Endothelial cell of umbilical vein (primary cell): ENCODE data around the gene ZKSCAN1. TPM values are rescaled to one million over a fixed set of nuclear protein-coding genes. Genes with fewer than 3 reads are reported as not detected.

Experiments used
- BruUV-seq: library from RNA; stranded (reverse); fragments of 400-500 nt; replicated peaks from 2 replicates; lab custom pipeline; 2021; lab: Mats Ljungman, UMichigan
- CTCF ChIA-PET: fragments of 300-600, 350-600 bp; sonication (Branson Sonifier 250); formaldehyde crosslinking; loops from one replicate; lab custom pipeline; 2021; ENCODE audit warnings: antibody characterized with exemption, inconsistent platforms; lab: Charles Lee
- POLR2A ChIA-PET: fragments of 300-600, 350-600 bp; sonication (Branson Sonifier 250); formaldehyde crosslinking; loops from one replicate; lab custom pipeline; 2021; ENCODE audit warnings: antibody characterized with exemption, inconsistent platforms; lab: Charles Lee
- DNase-seq: peaks from one replicate; pipeline ENCODE4 v3.0.0-alpha.2; 2011; ENCODE audit warnings: low read depth, low spot score
- FAIRE-seq: peaks from 2 replicates; lab custom pipeline; 2011; peaks lifted over from hg19 to GRCh38; lab: Jason Lieb, UNC
- H2AFZ ChIP-seq: 2 replicates; pipeline ENCODE4 v1.6.0; 2012; ENCODE audit warnings: low read depth, low read length, control low read depth, inconsistent platforms
- H3K27ac ChIP-seq: 2 replicates; pipeline ENCODE4 v1.5.1; 2011; ENCODE audit warnings: low read depth, mild to moderate bottlenecking, control low read depth, low read length, moderate library complexity; ENCODE audit not compliant: insufficient read depth
- H3K27me3 ChIP-seq, 2 experiments: 2 replicates each; pipeline versions ENCODE4 v1.6.0 to v1.6.1; 2011; ENCODE audit warnings: low read length in 2 of 2, mixed read lengths in 1 of 2; ENCODE audit not compliant: control insufficient read depth in 2 of 2, insufficient read depth in 2 of 2
- H3K36me3 ChIP-seq, 2 experiments: 2 replicates in 1 of 2; 3 replicates in 1 of 2; pipeline ENCODE4 v1.5.1; 2011; ENCODE audit warnings: low read length in 2 of 2, mild to moderate bottlenecking in 1 of 2, moderate library complexity in 1 of 2; ENCODE audit not compliant: control insufficient read depth in 2 of 2, insufficient read depth in 2 of 2; ENCODE audit errors: extremely low read depth in 1 of 2
- H3K4me1 ChIP-seq: 3 replicates; pipeline ENCODE4 v1.5.1; 2011; ENCODE audit warnings: mild to moderate bottlenecking, low read length; ENCODE audit not compliant: control insufficient read depth, insufficient read depth; ENCODE audit errors: extremely low read depth
- H3K4me2 ChIP-seq: 2 replicates; pipeline ENCODE4 v1.6.1; 2011; ENCODE audit warnings: low read length, control low read depth, mixed read lengths; ENCODE audit not compliant: insufficient read depth
- H3K4me3 ChIP-seq, 3 experiments: fragments of 200-600 bp in 1 of 3; sonication (generic), shearing (Covaris generic) in 1 of 3; replicated peaks in 1 of 3; 2 replicates each; pipeline ENCODE4 v1.5.1; 2011 to 2016; ENCODE audit warnings: control low read depth in 3 of 3, low read length in 3 of 3, mild to moderate bottlenecking in 2 of 3, inconsistent platforms in 1 of 3, low read depth in 1 of 3, moderate library complexity in 1 of 3; ENCODE audit not compliant: insufficient read depth in 1 of 3
- H3K79me2 ChIP-seq: 2 replicates; pipeline ENCODE4 v1.6.0; 2012; ENCODE audit warnings: low read length, inconsistent platforms; ENCODE audit not compliant: control insufficient read depth, insufficient read depth
- H3K9ac ChIP-seq: replicated peaks from 2 replicates; pipeline ENCODE3; 2011; ENCODE audit warnings: low read length, control low read depth; ENCODE audit not compliant: insufficient read depth; ENCODE audit errors: extremely low read depth
- H3K9me1 ChIP-seq: replicated peaks from 3 replicates; pipeline ENCODE4 v1.6.0; 2011; ENCODE audit warnings: mild to moderate bottlenecking, low read length; ENCODE audit not compliant: control insufficient read depth, insufficient read depth; ENCODE audit errors: extremely low read depth
- H3K9me3 ChIP-seq: replicated peaks from 2 replicates; pipeline ENCODE4 v1.5.1; 2012; ENCODE audit warnings: low read length, inconsistent platforms; ENCODE audit not compliant: control insufficient read depth, insufficient read depth
- H4K20me1 ChIP-seq: replicated peaks from 2 replicates; pipeline ENCODE3; 2011; ENCODE audit warnings: mild to moderate bottlenecking, low read length; ENCODE audit not compliant: control insufficient read depth, insufficient read depth; ENCODE audit errors: extremely low read depth
- CTCF ChIP-seq, 2 donors: IDR thresholded peaks; 1 replicate in 1 of 2; 2 replicates in 1 of 2; pipeline ENCODE4 v1.5.1; 2011; ENCODE audit warnings: low read length in 2 of 2, mild to moderate bottlenecking in 2 of 2, moderate library complexity in 2 of 2, control low read depth in 1 of 2, inconsistent platforms in 1 of 2, low read depth in 1 of 2; ENCODE audit not compliant: insufficient read depth in 1 of 2; ENCODE audit errors: extremely low read depth in 1 of 2
- EZH2 ChIP-seq: IDR thresholded peaks from 2 replicates; pipeline ENCODE4 v1.6.1; 2012; ENCODE audit warnings: borderline replicate concordance, low read depth, mild to moderate bottlenecking, moderate library complexity, low read length, inconsistent platforms; ENCODE audit not compliant: severe bottlenecking
- FOS ChIP-seq: IDR thresholded peaks from 2 replicates; pipeline ENCODE4 v1.6.1; 2011; ENCODE audit warnings: mild to moderate bottlenecking, low read length, moderate library complexity, borderline replicate concordance; ENCODE audit not compliant: insufficient read depth
- GATA2 ChIP-seq: IDR thresholded peaks from 2 replicates; pipeline ENCODE4 v1.7.0; 2011; ENCODE audit warnings: low read depth, mild to moderate bottlenecking, moderate library complexity, mixed read lengths, low read length; ENCODE audit not compliant: insufficient read length, insufficient read depth
- JUN ChIP-seq: IDR thresholded peaks from 2 replicates; pipeline ENCODE4 v1.6.1; 2011; ENCODE audit warnings: borderline replicate concordance, low read depth; ENCODE audit not compliant: insufficient read length, insufficient read depth
- MYC ChIP-seq: IDR thresholded peaks from one replicate; pipeline ENCODE4 v1.6.1; 2011; ENCODE audit warnings: mild to moderate bottlenecking, low read depth, low read length
- POLR2A ChIP-seq: IDR thresholded peaks from 2 replicates; pipeline ENCODE4 v1.6.1; 2012; ENCODE audit warnings: low read depth, mild to moderate bottlenecking, control low read depth, low read length
- POLR2AphosphoS5 ChIP-seq: IDR thresholded peaks from 2 replicates; pipeline ENCODE4 v1.6.1; 2012; ENCODE audit warnings: low read depth, mild to moderate bottlenecking, control low read depth, low read length, moderate library complexity; ENCODE audit not compliant: insufficient read depth
- dilution Hi-C: fragments of 300-500 bp; cut with MboI; formaldehyde crosslinking; loops from one replicate; pipeline ENCODE4 v1.15.0; 2019; ENCODE audit warnings: low sequenced_read_pairs; ENCODE audit not compliant: extremely low pct_ligation_motif_present
- intact Hi-C: fragments of 100-400 bp; cut with micrococcal nuclease; formaldehyde crosslinking; loops from one replicate; pipeline ENCODE4 v1.10.0; 2022
- polyA plus RNA-seq, 4 experiments: library from polyadenylated mRNA; depleted of rRNA in 3 of 4; stranded (reverse) in 3 of 4; unstranded in 1 of 4; fragments of >200 nt; gene quantifications; 2 replicates each; pipeline versions ENCODE4 v1.2.1 to v1.2.3, GENCODE V29; 2011 to 2012; ENCODE audit warnings: missing spikeins in 1 of 4
- total RNA-seq: library from RNA; stranded (reverse); gene quantifications from 2 replicates; pipeline ENCODE4 v1.2.3, GENCODE V29; 2021
- TF ChIP-seq, protein P1 (sequence below): IDR thresholded peaks from 2 replicates; pipeline ENCODE4 v1.6.1; 2011; ENCODE audit not compliant: insufficient read depth, insufficient read length

Gene ZKSCAN1
- total and polyA plus RNA-seq, 2 donors (not counting 3 experiments of a cell fraction or from before 2014, with no cell fraction given) = 12.3 to 57.8 TPM

GRCh38 chr7:100019908-100020307 lies 4.5 kb downstream of the ZKSCAN1 start:
- no peaks in the 10 kb centered on the region for H3K9me3 ChIP-seq
- H3K4me2 ChIP-seq = no peak overlapping the region
- no TSS peak for BruUV-seq
- H3K4me3 ChIP-seq = no peak overlapping the region
- no peak overlapping the region for H2AFZ ChIP-seq
- no peak overlapping the region for H3K27ac ChIP-seq
- no peaks in the 10 kb centered on the region for H3K27me3 ChIP-seq
- H3K4me1 ChIP-seq = peaks cover 12% of the 10 kb centered on the region
- TF ChIP-seq FOS (no peak), CTCF (IDR thresholded peaks at IDR 0.05; ENCODE audit: extremely low read depth in 1 of 2, insufficient read depth in 1 of 2, low read depth in 1 of 2, low read length in 2 of 2) (no peak), MYC (no peak), EZH2 (no peak), JUN (no peak), GATA2 (no peak), POLR2AphosphoS5 (no peak), POLR2A (no peak)
- TF ChIP-seq, protein P1, sequence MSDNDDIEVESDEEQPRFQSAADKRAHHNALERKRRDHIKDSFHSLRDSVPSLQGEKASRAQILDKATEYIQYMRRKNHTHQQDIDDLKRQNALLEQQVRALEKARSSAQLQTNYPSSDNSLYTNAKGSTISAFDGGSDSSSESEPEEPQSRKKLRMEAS = no peak
- H3K9me1 ChIP-seq = no peaks in the 10 kb centered on the region
- dilution Hi-C loops (no loop called here), intact Hi-C loops (no loop called here)
- H4K20me1 ChIP-seq = no peaks in the 10 kb centered on the region
- no peak overlapping the region for H3K9ac ChIP-seq
- POLR2A ChIA-PET = no interaction called here
- FAIRE-seq = no peak
- H3K36me3 ChIP-seq = peaks cover 7 to 15% of the 10 kb centered on the region in 2 experiments
- H3K79me2 ChIP-seq = peaks cover 51% of the 10 kb centered on the region
- CTCF ChIA-PET = interaction anchor here (2.3 kb wide), 1 partner anchor 26 kb away, joined by 11 read pairs; no protein-coding TSS in a partner anchor
- no peak for DNase-seq
